Skeletal muscle tissue (tissue), 4 donors: ENCODE results near the gene MROH2A. TPM values are rescaled to one million over a fixed set of nuclear protein-coding genes. Genes with fewer than 3 reads are reported as not detected.
"Not testable (repeated sequence)": the region's sequence is repeated elsewhere in the genome, so short reads cannot be mapped to it uniquely, and the experiment has no call there.

Source experiments
- H3K27ac ChIP-seq: one replicate; pipeline ENCODE4 v1.7.0; 2013; ENCODE audit warnings: mild to moderate bottlenecking, low read depth, low read length, inconsistent platforms
- H3K27me3 ChIP-seq, 3 donors: one replicate each; pipeline ENCODE4 v1.7.0; 2013; ENCODE audit warnings: low read length in 3 of 3; ENCODE audit not compliant: control insufficient read depth in 3 of 3, insufficient read depth in 3 of 3
- H3K36me3 ChIP-seq, 3 donors: one replicate each; pipeline ENCODE4 v1.7.0; 2013; ENCODE audit warnings: low read length in 3 of 3; ENCODE audit not compliant: control insufficient read depth in 3 of 3, insufficient read depth in 3 of 3
- H3K4me1 ChIP-seq, 3 donors: one replicate each; pipeline ENCODE4 v1.7.0; 2013; ENCODE audit warnings: low read length in 3 of 3, mild to moderate bottlenecking in 3 of 3; ENCODE audit not compliant: control insufficient read depth in 3 of 3, insufficient read depth in 3 of 3
- H3K4me3 ChIP-seq, 3 donors: one replicate each; pipeline ENCODE4 v1.7.0; 2013; ENCODE audit warnings: low read length in 3 of 3
- H3K9ac ChIP-seq, 3 donors: one replicate each; pipeline ENCODE4 v1.7.0; 2013; ENCODE audit warnings: low read length in 3 of 3, mild to moderate bottlenecking in 3 of 3, moderate library complexity in 2 of 3, low read depth in 1 of 3
- H3K9me3 ChIP-seq, 3 donors: one replicate each; pipeline ENCODE4 v1.7.0; 2013; ENCODE audit warnings: low read length in 3 of 3; ENCODE audit not compliant: control insufficient read depth in 3 of 3
- total RNA-seq: library from RNA; depleted of rRNA; stranded (reverse); fragments of >200 nt; gene quantifications from one replicate; pipeline ENCODE4 v1.2.3, GENCODE V29; 2014
- donor health status: Osteomylitis.

MROH2A gene
- total RNA-seq, 1 donor from 2014 or later = not detected

- not testable (repeated sequence) for H3K36me3 ChIP-seq, H3K27ac ChIP-seq, H3K4me3 ChIP-seq, H3K9me3 ChIP-seq, H3K9ac ChIP-seq, H3K27me3 ChIP-seq, H3K4me1 ChIP-seq
These were observed 27.4 kb upstream of the MROH2A start for GRCh38 chr2:233750689-233751088.

GRCh38 chr2:233751212-233752009 is 26.7 kb upstream of the MROH2A start:
- not testable (repeated sequence) for H3K27me3 ChIP-seq, H3K27ac ChIP-seq, H3K4me3 ChIP-seq, H3K36me3 ChIP-seq, H3K4me1 ChIP-seq, H3K9me3 ChIP-seq, H3K9ac ChIP-seq

GRCh38 chr2:233754872-233755611 is 23.1 kb upstream of the MROH2A start:
- H3K36me3 ChIP-seq = no peaks in the 10 kb centered on the region
- no peak overlapping the region for H3K9ac ChIP-seq
- H3K9me3 ChIP-seq = peaks cover 0 to 3% (median 0%) of the 10 kb centered on the region in 3 donors
- no peaks in the 10 kb centered on the region for H3K4me1 ChIP-seq
- H3K4me3 ChIP-seq = no peak overlapping the region
- no peaks in the 10 kb centered on the region for H3K27me3 ChIP-seq
- H3K27ac ChIP-seq = no peak overlapping the region

- Histone ChIP-seq H3K36me3 (no peaks in the 10 kb centered on the region), H3K9ac (no peak overlapping the region), H3K9me3 (peaks cover 0 to 3% (median 0%) of the 10 kb centered on the region in 3 donors), H3K27me3 (no peaks in the 10 kb centered on the region), H3K4me1 (no peaks in the 10 kb centered on the region), H3K27ac (no peak overlapping the region), H3K4me3 (no peak overlapping the region)
These were observed 21.6 kb upstream of the MROH2A start for GRCh38 chr2:233756429-233757081.

- H3K27me3 ChIP-seq = peaks cover 0 to 2% (median 0%) of the 10 kb centered on the region in 3 donors
- H3K36me3 ChIP-seq = no peaks in the 10 kb centered on the region
- H3K9me3 ChIP-seq = peaks cover 0 to 3% (median 0%) of the 10 kb centered on the region in 3 donors
- no peak overlapping the region for H3K27ac ChIP-seq
- no peaks in the 10 kb centered on the region for H3K4me1 ChIP-seq
- no peak overlapping the region for H3K9ac ChIP-seq
- H3K4me3 ChIP-seq = no peak overlapping the region
These were observed 20.0 kb upstream of the MROH2A start for GRCh38 chr2:233758141-233758540.

- Histone ChIP-seq H3K9me3 (peaks cover 0 to 3% (median 0%) of the 10 kb centered on the region in 3 donors), H3K4me3 (no peak overlapping the region), H3K36me3 (no peaks in the 10 kb centered on the region), H3K27me3 (peaks cover 0 to 2% (median 0%) of the 10 kb centered on the region in 3 donors), H3K9ac (no peak overlapping the region), H3K4me1 (no peaks in the 10 kb centered on the region), H3K27ac (no peak overlapping the region)
These were observed 19.3 kb upstream of the MROH2A start for GRCh38 chr2:233758849-233759248.

GRCh38 chr2:233760043-233760442 is 18.1 kb upstream of the MROH2A start, which contains the start of gene UGT1A1:
TSS of gene UGT1A1 (plus strand) at chr2:233760270. CDS start at chr2:233760288, 18 bp downstream.
- Histone ChIP-seq H3K27ac (no peak within 1 kb of the TSS), H3K4me3 (no peak within 1 kb of the TSS), H3K9ac (no peak within 1 kb of the TSS), H3K36me3 (no peaks in the 10 kb centered on the region), H3K4me1 (no peaks in the 10 kb centered on the region), H3K9me3 (peaks cover 0 to under 1% (median 0%) of the 10 kb centered on the region in 3 donors), H3K27me3 (peaks cover 0 to 2% (median 0%) of the 10 kb centered on the region in 3 donors)

- Histone ChIP-seq H3K4me3 (no peak overlapping the region), H3K27ac (no peak overlapping the region), H3K27me3 (peaks cover 0 to 2% (median 0%) of the 10 kb centered on the region in 3 donors), H3K36me3 (no peaks in the 10 kb centered on the region), H3K9ac (no peak overlapping the region), H3K9me3 (no peaks in the 10 kb centered on the region), H3K4me1 (no peaks in the 10 kb centered on the region)
These were observed 16.9 kb upstream of the MROH2A start for GRCh38 chr2:233761040-233761769.

GRCh38 chr2:233764264-233764663 is 13.9 kb upstream of the MROH2A start:
- Histone ChIP-seq H3K4me3 (no peak overlapping the region), H3K9ac (no peak overlapping the region), H3K27me3 (peaks cover 0 to 2% (median 0%) of the 10 kb centered on the region in 3 donors), H3K9me3 (no peaks in the 10 kb centered on the region), H3K4me1 (no peaks in the 10 kb centered on the region), H3K36me3 (no peaks in the 10 kb centered on the region), H3K27ac (no peak overlapping the region)
